Transverse colon (tissue), 3 donors: ENCODE results near the gene NKX1-1.

Experiments used
- POLR2A ChIP-seq: fragments of 450-650 bp; IDR thresholded peaks from one replicate; pipeline ENCODE4 v1.6.1; 2016; ENCODE audit warnings: antibody characterized with exemption, mild to moderate bottlenecking, moderate library complexity
- TF ChIP-seq, protein P1 (sequence below), 5 experiments: fragments of 200-600 bp in 3 of 5; fragments of 450-650 bp in 2 of 5; sonication (generic) in 3 of 5; IDR thresholded peaks; 1 replicate in 2 of 5; 2 replicates in 3 of 5; pipeline ENCODE4 v1.5.1; 2016 to 2017; ENCODE audit warnings: antibody characterized with exemption in 5 of 5, inconsistent platforms in 3 of 5, mild to moderate bottlenecking in 2 of 5, moderate library complexity in 1 of 5

GRCh38 chr4:1418494-1419285 lies 12.4 kb upstream of the NKX1-1 start:
- no peak for TF ChIP-seq POLR2A
- TF ChIP-seq, protein P1, sequence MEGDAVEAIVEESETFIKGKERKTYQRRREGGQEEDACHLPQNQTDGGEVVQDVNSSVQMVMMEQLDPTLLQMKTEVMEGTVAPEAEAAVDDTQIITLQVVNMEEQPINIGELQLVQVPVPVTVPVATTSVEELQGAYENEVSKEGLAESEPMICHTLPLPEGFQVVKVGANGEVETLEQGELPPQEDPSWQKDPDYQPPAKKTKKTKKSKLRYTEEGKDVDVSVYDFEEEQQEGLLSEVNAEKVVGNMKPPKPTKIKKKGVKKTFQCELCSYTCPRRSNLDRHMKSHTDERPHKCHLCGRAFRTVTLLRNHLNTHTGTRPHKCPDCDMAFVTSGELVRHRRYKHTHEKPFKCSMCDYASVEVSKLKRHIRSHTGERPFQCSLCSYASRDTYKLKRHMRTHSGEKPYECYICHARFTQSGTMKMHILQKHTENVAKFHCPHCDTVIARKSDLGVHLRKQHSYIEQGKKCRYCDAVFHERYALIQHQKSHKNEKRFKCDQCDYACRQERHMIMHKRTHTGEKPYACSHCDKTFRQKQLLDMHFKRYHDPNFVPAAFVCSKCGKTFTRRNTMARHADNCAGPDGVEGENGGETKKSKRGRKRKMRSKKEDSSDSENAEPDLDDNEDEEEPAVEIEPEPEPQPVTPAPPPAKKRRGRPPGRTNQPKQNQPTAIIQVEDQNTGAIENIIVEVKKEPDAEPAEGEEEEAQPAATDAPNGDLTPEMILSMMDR (IDR thresholded peaks at IDR 0.05), result no peak
